Measurements from ENCODE around the gene DKC1.

DNA sequence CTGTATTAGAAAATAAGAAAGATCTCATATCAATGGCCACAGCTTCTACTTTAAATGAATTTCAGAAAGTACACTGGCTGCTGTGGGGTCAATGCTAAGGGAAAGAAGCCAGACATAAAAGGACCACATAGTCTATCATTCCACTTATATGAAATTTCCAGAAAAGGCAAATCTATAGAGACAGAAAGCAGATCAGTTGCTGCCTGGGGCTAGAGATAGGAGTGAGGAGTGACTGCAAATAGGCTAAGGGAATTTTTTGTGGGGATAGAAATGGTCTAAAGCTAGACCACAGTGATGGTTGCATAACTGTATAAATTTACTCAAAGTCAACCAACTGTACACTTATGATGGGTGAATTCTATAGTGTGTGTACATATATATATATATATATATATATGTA is 20.1 kb upstream of the DKC1 start:
- TF ChIP-seq CTCF (conservative IDR thresholded peaks at IDR 0.05; ENCODE audit: low read depth in 2 of 2) (no peak), POLR2AphosphoS5 (IDR thresholded peaks at IDR 0.05; ENCODE audit: low read depth) (no peak), EZH2phosphoT487 (IDR thresholded peaks at IDR 0.05; ENCODE audit: unreplicated experiment) (no peak)
- TF ChIP-seq, protein P1, sequence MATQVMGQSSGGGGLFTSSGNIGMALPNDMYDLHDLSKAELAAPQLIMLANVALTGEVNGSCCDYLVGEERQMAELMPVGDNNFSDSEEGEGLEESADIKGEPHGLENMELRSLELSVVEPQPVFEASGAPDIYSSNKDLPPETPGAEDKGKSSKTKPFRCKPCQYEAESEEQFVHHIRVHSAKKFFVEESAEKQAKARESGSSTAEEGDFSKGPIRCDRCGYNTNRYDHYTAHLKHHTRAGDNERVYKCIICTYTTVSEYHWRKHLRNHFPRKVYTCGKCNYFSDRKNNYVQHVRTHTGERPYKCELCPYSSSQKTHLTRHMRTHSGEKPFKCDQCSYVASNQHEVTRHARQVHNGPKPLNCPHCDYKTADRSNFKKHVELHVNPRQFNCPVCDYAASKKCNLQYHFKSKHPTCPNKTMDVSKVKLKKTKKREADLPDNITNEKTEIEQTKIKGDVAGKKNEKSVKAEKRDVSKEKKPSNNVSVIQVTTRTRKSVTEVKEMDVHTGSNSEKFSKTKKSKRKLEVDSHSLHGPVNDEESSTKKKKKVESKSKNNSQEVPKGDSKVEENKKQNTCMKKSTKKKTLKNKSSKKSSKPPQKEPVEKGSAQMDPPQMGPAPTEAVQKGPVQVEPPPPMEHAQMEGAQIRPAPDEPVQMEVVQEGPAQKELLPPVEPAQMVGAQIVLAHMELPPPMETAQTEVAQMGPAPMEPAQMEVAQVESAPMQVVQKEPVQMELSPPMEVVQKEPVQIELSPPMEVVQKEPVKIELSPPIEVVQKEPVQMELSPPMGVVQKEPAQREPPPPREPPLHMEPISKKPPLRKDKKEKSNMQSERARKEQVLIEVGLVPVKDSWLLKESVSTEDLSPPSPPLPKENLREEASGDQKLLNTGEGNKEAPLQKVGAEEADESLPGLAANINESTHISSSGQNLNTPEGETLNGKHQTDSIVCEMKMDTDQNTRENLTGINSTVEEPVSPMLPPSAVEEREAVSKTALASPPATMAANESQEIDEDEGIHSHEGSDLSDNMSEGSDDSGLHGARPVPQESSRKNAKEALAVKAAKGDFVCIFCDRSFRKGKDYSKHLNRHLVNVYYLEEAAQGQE (IDR thresholded peaks at IDR 0.05; ENCODE audit: unreplicated experiment): no peak

Measured in GM23338 (cell line).